Spleen (tissue), 11 donors: ENCODE data around the gene ATP6V1E1. TPM values are rescaled to one million over a fixed set of nuclear protein-coding genes. Genes with fewer than 3 reads are reported as not detected.
A peak's percentile ranks its signal among the peaks of the same experiment; 100 is the strongest.

Experiments
- DNase-seq: peaks from one replicate; pipeline ENCODE4 v3.0.0-alpha.2; 2020
- H3K27ac ChIP-seq, 8 donors: fragments of 200-600 bp; sonication (generic) in 7 of 8; 1 replicate in 4 of 8; 2 replicates in 4 of 8; pipeline versions ENCODE4 v1.5.0 to v1.8.0; 2016 to 2021; ENCODE audit warnings: inconsistent platforms in 4 of 8, mild to moderate bottlenecking in 4 of 8, moderate library complexity in 1 of 8
- H3K27me3 ChIP-seq, 7 donors: fragments of 200-600 bp; sonication (generic) in 6 of 7; replicated peaks in 1 of 7; 1 replicate in 4 of 7; 2 replicates in 3 of 7; pipeline versions ENCODE4 v1.5.0 to v1.8.0; 2016 to 2021; ENCODE audit warnings: inconsistent platforms in 3 of 7, mild to moderate bottlenecking in 1 of 7
- H3K36me3 ChIP-seq, 6 donors: fragments of 200-600 bp; sonication (generic) in 5 of 6; 1 replicate in 4 of 6; 2 replicates in 2 of 6; pipeline versions ENCODE4 v1.5.0 to v1.8.0; 2016 to 2021; ENCODE audit warnings: inconsistent platforms in 2 of 6
- H3K4me1 ChIP-seq, 6 donors: fragments of 200-600 bp; sonication (generic) in 5 of 6; 1 replicate in 3 of 6; 2 replicates in 3 of 6; pipeline versions ENCODE4 v1.5.0 to v1.8.0; 2016 to 2021; ENCODE audit warnings: inconsistent platforms in 3 of 6
- H3K4me3 ChIP-seq, 8 donors: fragments of 200-600 bp; sonication (generic) in 7 of 8; 1 replicate in 4 of 8; 2 replicates in 4 of 8; pipeline versions ENCODE4 v1.5.0 to v1.8.0; 2016 to 2021; ENCODE audit warnings: inconsistent platforms in 4 of 8, mild to moderate bottlenecking in 4 of 8, moderate library complexity in 2 of 8
- H3K9me3 ChIP-seq, 8 donors: fragments of 200-600 bp; sonication (generic) in 7 of 8; 1 replicate in 4 of 8; 2 replicates in 4 of 8; pipeline versions ENCODE4 v1.5.0 to v1.8.0; 2016 to 2021; ENCODE audit warnings: inconsistent platforms in 4 of 8
- POLR2A ChIP-seq, 3 donors: fragments of 450-650 bp; IDR thresholded peaks; one replicate each; pipeline ENCODE4 v1.5.1; 2017; ENCODE audit warnings: antibody characterized with exemption in 3 of 3, mild to moderate bottlenecking in 1 of 3
- POLR2AphosphoS5 ChIP-seq, 3 donors: sonication (generic); formaldehyde crosslinking; IDR thresholded peaks; one replicate each; pipeline ENCODE4 v1.5.1; 2017; ENCODE audit warnings: antibody characterized with exemption in 3 of 3
- WGBS, 5 donors: extraction: QIAGEN DNeasy Blood & Tissue Kit in 3 of 5; methylation state at CpG; one replicate each; pipeline versions ENCODE4 v1.1.5 to v1.1.7; 2013 to 2018; 5-methylcytosine and 5-hydroxymethylcytosine counted together
- intact Hi-C: fragments of 100-400 bp; cut with DNase I; formaldehyde crosslinking; loops from one replicate; pipeline ENCODE4 v1.15.0; 2023; ENCODE audit warnings: low total_unique reads
- polyA plus RNA-seq, 3 donors: library from polyadenylated mRNA; stranded (reverse); fragments of 200-250 nt; gene quantifications; one replicate each; pipeline ENCODE4 v1.2.1, GENCODE V29; 2013
- total RNA-seq, 7 donors: library from RNA; depleted of rRNA in 3 of 7; stranded (reverse); fragments of >200 nt in 3 of 7; fragmentation: NEBNext Ultra II Directional in 4 of 7; extraction: Animal tissue kit (Norgen Biotek cat#: 25700) in 4 of 7; gene quantifications; one replicate each; pipeline versions ENCODE4 v1.1.0 to v1.2.1, GENCODE V29; 2016 to 2021
- TF ChIP-seq, protein P1 (sequence below), 11 experiments: fragments of 200-600 bp in 7 of 11; fragments of 450-650 bp in 4 of 11; sonication (generic) in 4 of 11; IDR thresholded peaks in 8 of 11; conservative IDR thresholded peaks in 3 of 11; 1 replicate in 7 of 11; 2 replicates in 4 of 11; pipeline versions ENCODE4 v1.4.0 to v1.8.0; 2016 to 2021; ENCODE audit warnings: antibody characterized with exemption in 11 of 11, inconsistent platforms in 4 of 11, mild to moderate bottlenecking in 1 of 11
- donor health status: healthy with polysubstance abuse.
- donor health status: DM: no; HTN: no; CAD: no; lungs with moderate emphysema.
- donor health status: DM: no; HTN: no; CAD: no.
- donor health status: Bipolar disorder and iron deficiency.
- donor health status: healthy.
- donor health status: DM: no; HTN: no; CAD: no.
- donor health status: DM: yes; HTN: yes; CAD: no.

ATP6V1E1 gene
- total and polyA plus RNA-seq, 10 donors: 66.1 to 127 (median 111) TPM

DNA sequence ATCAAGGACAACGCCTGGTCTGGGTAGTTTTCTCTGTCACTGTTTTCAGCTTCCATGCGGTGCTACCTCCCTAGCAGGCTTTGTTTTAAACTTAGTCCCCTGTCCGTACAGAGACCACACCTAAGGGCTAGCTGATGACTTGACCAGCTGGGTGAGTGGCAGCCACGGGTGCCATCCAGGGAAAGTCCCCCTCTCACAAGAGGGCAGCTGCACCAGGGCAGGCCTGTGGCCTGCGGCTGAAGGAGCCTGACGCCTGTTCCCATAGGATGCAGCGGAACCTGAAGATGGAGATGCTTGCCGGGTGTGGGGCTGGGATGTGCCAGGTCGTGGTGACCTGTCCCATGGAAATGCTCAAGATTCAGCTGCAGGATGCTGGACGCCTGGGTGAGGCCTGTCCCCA, 45.4 kb downstream of the ATP6V1E1 start:
- intact Hi-C loops: no loop called here
- WGBS, 5 donors: 87 to 90% (median 88%) methylated on average over 9 to 10 of the region's 10 CpGs

DNA sequence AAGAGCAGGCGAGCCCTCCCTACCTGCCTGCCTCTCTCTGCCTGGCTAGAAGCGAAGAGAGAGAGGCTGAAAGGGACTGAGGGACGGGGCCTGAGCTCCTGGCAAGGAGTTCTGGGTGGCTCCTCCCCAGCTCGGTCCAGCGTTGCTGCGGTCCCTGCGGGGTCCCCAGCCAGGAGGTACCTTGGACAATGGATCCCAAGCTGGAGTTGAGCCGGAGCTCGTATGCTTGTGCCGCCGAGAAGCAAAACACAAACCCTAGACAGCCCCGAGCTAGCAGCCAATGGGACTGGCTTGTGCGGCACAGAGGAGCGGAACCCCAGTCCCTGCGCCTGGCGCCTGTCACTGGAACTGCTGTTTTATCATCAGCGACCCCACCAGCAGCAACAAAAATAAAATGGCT, 46.9 kb downstream of the ATP6V1E1 start:
- DNase-seq: no peak
- H3K9me3 ChIP-seq: no peaks in the 10 kb centered on the region
- no peak for TF ChIP-seq POLR2AphosphoS5 (IDR thresholded peaks at IDR 0.05)
- TF ChIP-seq POLR2A (IDR thresholded peaks at IDR 0.05): no peak
- TF ChIP-seq, protein P1, sequence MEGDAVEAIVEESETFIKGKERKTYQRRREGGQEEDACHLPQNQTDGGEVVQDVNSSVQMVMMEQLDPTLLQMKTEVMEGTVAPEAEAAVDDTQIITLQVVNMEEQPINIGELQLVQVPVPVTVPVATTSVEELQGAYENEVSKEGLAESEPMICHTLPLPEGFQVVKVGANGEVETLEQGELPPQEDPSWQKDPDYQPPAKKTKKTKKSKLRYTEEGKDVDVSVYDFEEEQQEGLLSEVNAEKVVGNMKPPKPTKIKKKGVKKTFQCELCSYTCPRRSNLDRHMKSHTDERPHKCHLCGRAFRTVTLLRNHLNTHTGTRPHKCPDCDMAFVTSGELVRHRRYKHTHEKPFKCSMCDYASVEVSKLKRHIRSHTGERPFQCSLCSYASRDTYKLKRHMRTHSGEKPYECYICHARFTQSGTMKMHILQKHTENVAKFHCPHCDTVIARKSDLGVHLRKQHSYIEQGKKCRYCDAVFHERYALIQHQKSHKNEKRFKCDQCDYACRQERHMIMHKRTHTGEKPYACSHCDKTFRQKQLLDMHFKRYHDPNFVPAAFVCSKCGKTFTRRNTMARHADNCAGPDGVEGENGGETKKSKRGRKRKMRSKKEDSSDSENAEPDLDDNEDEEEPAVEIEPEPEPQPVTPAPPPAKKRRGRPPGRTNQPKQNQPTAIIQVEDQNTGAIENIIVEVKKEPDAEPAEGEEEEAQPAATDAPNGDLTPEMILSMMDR (IDR thresholded peaks at IDR 0.05 in 8 of 11, conservative IDR thresholded peaks at IDR 0.05 in 3 of 11): no peak
- H3K27me3 ChIP-seq: peaks cover 0 to 10% (median 0%) of the 10 kb centered on the region in 7 donors
- intact Hi-C loops: no loop called here
- 79 to 93% (median 88%) methylated on average over 6 to 17 of the region's 17 CpGs for WGBS, 5 donors
- H3K36me3 ChIP-seq: peaks cover 0 to 9% (median 0%) of the 10 kb centered on the region in 6 donors
- no peak overlapping the region for H3K4me3 ChIP-seq
- H3K27ac ChIP-seq: no peak overlapping the region
- H3K4me1 ChIP-seq: no peaks in the 10 kb centered on the region

More for the DNA sequence above, 45.4 kb downstream of the ATP6V1E1 start:
- Histone ChIP-seq H3K9me3 (no peaks in the 10 kb centered on the region), H3K4me3 (no peak overlapping the region), H3K36me3 (peaks cover 0 to 21% (median 0%) of the 10 kb centered on the region in 6 donors), H3K27ac (no peak overlapping the region), H3K4me1 (no peaks in the 10 kb centered on the region), H3K27me3 (peaks cover 0 to 10% (median 0%) of the 10 kb centered on the region in 7 donors)
- TF ChIP-seq POLR2AphosphoS5 (IDR thresholded peaks at IDR 0.05): peak in 1 of 3 donors; percentile 9
- TF ChIP-seq, protein P1 (IDR thresholded peaks at IDR 0.05 in 8 of 11, conservative IDR thresholded peaks at IDR 0.05 in 3 of 11): no peak
- DNase-seq: peak; percentile 41

DNA sequence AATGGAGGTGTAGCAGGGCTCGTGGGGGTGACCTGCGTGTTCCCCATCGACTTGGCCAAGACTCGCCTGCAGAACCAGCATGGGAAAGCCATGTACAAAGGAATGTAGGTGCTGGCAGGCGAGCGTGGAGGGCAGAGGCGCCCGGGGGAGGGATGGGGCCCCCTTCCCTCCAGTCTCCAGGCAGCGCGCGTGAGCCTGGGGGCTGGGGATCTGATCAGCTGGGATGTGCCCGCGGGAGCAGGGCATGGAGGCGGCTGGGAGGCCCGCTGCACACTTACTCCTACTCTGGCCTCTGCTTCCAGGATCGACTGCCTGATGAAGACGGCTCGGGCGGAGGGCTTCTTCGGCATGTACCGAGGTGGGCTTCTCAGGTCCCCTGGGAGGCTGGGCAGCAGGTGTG, 47.5 kb downstream of the ATP6V1E1 start:
- no peaks in the 10 kb centered on the region for H3K9me3 ChIP-seq
- H3K27me3 ChIP-seq: peaks cover 0 to 10% (median 0%) of the 10 kb centered on the region in 7 donors
- DNase-seq: no peak
- WGBS, 5 donors: 77 to 91% (median 86%) methylated on average over 18 to 21 of the region's 21 CpGs
- no peak overlapping the region for H3K27ac ChIP-seq
- peaks cover 0 to 9% (median 0%) of the 10 kb centered on the region in 6 donors for H3K36me3 ChIP-seq
- TF ChIP-seq POLR2A (IDR thresholded peaks at IDR 0.05) (no peak), POLR2AphosphoS5 (IDR thresholded peaks at IDR 0.05) (peak in 1 of 3 donors; percentile 10)
- TF ChIP-seq, protein P1 (IDR thresholded peaks at IDR 0.05 in 8 of 11, conservative IDR thresholded peaks at IDR 0.05 in 3 of 11): no peak
- H3K4me3 ChIP-seq: no peak overlapping the region
- intact Hi-C loops: no loop called here
- H3K4me1 ChIP-seq: no peaks in the 10 kb centered on the region

DNA sequence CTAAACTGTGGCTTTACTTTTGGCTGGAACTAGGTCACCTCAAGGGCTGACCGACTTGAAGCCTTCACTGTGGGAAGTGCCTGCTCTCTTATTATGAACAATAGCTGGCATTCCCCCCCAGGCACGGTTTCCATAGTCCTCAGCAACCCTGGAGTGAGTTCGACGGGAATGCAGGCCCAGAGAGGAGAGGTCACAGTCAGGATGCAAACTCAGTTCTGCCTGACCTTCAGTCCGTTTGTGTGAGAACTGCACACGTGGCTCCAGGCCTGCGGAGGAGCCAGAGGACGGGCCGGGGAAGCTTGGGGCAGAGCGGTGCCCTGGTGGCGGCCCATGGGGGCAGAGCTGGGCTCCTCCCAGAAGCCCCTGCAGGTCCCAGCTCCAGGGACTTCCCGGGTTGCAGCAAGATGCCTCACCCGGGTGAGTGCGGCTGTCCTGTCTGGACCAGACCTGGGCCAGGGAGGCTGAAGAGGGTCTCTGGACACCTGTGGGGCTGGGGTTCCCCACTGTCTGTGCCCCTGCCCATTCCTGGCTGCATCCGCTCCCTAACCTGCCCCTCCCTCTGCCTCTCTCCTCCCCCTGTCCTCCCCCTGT, 48.0 kb downstream of the ATP6V1E1 start:
- DNase-seq: no peak
- intact Hi-C loops: no loop called here
- WGBS, 5 donors: 59 to 76% (median 69%) methylated on average over 12 to 15 of the region's 15 CpGs

More for the DNA sequence above, 48.0 kb downstream of the ATP6V1E1 start:
- H3K9me3 ChIP-seq: no peaks in the 10 kb centered on the region
- H3K4me3 ChIP-seq: no peak overlapping the region
- H3K27ac ChIP-seq: no peak overlapping the region
- H3K36me3 ChIP-seq: peaks cover 0 to 9% (median 0%) of the 10 kb centered on the region in 6 donors
- TF ChIP-seq POLR2AphosphoS5 (IDR thresholded peaks at IDR 0.05) (no peak), POLR2A (IDR thresholded peaks at IDR 0.05) (no peak)
- TF ChIP-seq, protein P1 (IDR thresholded peaks at IDR 0.05 in 8 of 11, conservative IDR thresholded peaks at IDR 0.05 in 3 of 11): no peak
- H3K4me1 ChIP-seq: no peaks in the 10 kb centered on the region
- peaks cover 0 to 10% (median 0%) of the 10 kb centered on the region in 7 donors for H3K27me3 ChIP-seq
